ENCODE data around the gene SLC17A8. TPM values are rescaled to one million over a fixed set of nuclear protein-coding genes. Genes with fewer than 3 reads are reported as not detected.

Gene SLC17A8
- total and polyA plus RNA-seq, 4 donors: 0.08 to 3.9 (median 0.24) TPM

DNA sequence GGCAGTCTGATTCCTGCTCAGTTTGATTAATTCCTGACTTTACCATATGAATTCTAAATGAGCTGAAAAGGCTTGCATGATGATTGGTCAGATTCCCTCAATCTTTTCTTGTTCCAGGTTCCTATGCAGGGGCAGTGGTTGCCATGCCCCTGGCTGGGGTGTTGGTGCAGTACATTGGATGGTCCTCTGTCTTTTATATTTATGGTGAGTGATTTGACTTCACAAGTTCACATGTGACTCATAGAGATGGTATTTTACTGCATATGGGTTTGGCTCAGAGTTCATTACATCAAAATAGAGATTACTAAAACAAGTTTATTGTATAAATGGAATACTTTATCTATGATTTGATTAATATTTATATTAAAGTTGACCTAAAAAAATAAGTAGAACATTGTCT is 44.8 kb downstream of the SLC17A8 start:
- H3K9me3 ChIP-seq (ENCODE audit: control insufficient read depth in 4 of 4, low read length in 3 of 4): no peaks in the 10 kb centered on the region
- H3K27me3 ChIP-seq (ENCODE audit: control insufficient read depth in 4 of 4, insufficient read depth in 4 of 4, low read length in 3 of 4): no peaks in the 10 kb centered on the region
- H3K9ac ChIP-seq (ENCODE audit: low read depth in 1 of 2, low read length in 2 of 2): no peak overlapping the region
- DNase-seq (ENCODE audit: low spot score): no peak
- TF ChIP-seq, protein P1, sequence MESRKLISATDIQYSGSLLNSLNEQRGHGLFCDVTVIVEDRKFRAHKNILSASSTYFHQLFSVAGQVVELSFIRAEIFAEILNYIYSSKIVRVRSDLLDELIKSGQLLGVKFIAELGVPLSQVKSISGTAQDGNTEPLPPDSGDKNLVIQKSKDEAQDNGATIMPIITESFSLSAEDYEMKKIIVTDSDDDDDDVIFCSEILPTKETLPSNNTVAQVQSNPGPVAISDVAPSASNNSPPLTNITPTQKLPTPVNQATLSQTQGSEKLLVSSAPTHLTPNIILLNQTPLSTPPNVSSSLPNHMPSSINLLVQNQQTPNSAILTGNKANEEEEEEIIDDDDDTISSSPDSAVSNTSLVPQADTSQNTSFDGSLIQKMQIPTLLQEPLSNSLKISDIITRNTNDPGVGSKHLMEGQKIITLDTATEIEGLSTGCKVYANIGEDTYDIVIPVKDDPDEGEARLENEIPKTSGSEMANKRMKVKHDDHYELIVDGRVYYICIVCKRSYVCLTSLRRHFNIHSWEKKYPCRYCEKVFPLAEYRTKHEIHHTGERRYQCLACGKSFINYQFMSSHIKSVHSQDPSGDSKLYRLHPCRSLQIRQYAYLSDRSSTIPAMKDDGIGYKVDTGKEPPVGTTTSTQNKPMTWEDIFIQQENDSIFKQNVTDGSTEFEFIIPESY (IDR thresholded peaks at IDR 0.05): no peak
- TF ChIP-seq SP1 (IDR thresholded peaks at IDR 0.05): no peak
- H3K36me3 ChIP-seq (ENCODE audit: control insufficient read depth in 4 of 4, insufficient read depth in 3 of 4, low read depth in 1 of 4, low read length in 3 of 4): no peaks in the 10 kb centered on the region
- no peaks in the 10 kb centered on the region for H3K4me1 ChIP-seq (ENCODE audit: control insufficient read depth in 4 of 4, insufficient read depth in 4 of 4, low read length in 3 of 4)
- no peak overlapping the region for H3K27ac ChIP-seq (ENCODE audit: low read depth in 1 of 2, low read length in 2 of 2)
- H3K4me3 ChIP-seq (ENCODE audit: low read depth in 1 of 3, low read length in 3 of 3): no peak overlapping the region

DNA sequence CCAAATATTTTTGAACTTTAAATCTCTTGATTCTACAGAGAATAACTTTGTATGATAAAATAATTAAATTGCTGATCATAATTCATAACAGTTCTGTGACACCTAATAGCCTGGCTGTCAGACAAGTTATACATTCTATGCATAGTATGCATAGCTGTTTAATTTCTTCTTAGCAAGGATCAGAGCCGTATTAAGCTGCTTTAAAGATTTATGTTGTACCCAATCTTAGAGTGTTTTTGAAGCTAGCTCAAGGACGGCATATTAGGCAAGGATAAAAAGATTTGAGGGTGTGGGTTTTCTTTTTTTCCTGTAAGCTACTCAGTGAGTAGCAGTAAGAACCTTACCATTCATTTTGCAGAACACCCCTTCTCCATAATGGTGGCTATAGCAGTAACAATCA is 45.9 kb downstream of the SLC17A8 start:
- no peak for DNase-seq (ENCODE audit: low spot score)
- no peaks in the 10 kb centered on the region for H3K9me3 ChIP-seq (ENCODE audit: control insufficient read depth in 4 of 4, low read length in 3 of 4)
- no peak overlapping the region for H3K9ac ChIP-seq (ENCODE audit: low read depth in 1 of 2, low read length in 2 of 2)
- H3K4me3 ChIP-seq (ENCODE audit: low read depth in 1 of 3, low read length in 3 of 3): no peak overlapping the region
- H3K27me3 ChIP-seq (ENCODE audit: control insufficient read depth in 4 of 4, insufficient read depth in 4 of 4, low read length in 3 of 4): no peaks in the 10 kb centered on the region
- no peaks in the 10 kb centered on the region for H3K4me1 ChIP-seq (ENCODE audit: control insufficient read depth in 4 of 4, insufficient read depth in 4 of 4, low read length in 3 of 4)
- WGBS: 92% methylated on average over 2 of the region's 2 CpGs
- no peak overlapping the region for H3K27ac ChIP-seq (ENCODE audit: low read depth in 1 of 2, low read length in 2 of 2)
- no peaks in the 10 kb centered on the region for H3K36me3 ChIP-seq (ENCODE audit: control insufficient read depth in 4 of 4, insufficient read depth in 3 of 4, low read depth in 1 of 4, low read length in 3 of 4)
- TF ChIP-seq NR2F2 (IDR thresholded peaks at IDR 0.05) (no peak), RAD21 (IDR thresholded peaks at IDR 0.05) (no peak), REST (IDR thresholded peaks at IDR 0.05) (no peak), EGR1 (IDR thresholded peaks at IDR 0.05; ENCODE audit: low read depth in 2 of 2) (no peak), YY1 (IDR thresholded peaks at IDR 0.05) (no peak), RXRA (IDR thresholded peaks at IDR 0.05) (no peak), FOXA1 (IDR thresholded peaks at IDR 0.05) (no peak), SP1 (IDR thresholded peaks at IDR 0.05) (no peak), JUND (IDR thresholded peaks at IDR 0.05) (no peak), TAF1 (conservative IDR thresholded peaks at IDR 0.05) (no peak), MAX (IDR thresholded peaks at IDR 0.05) (no peak), FOXA2 (IDR thresholded peaks at IDR 0.05) (no peak), GABPA (IDR thresholded peaks at IDR 0.05 in 1 of 2, conservative IDR thresholded peaks at IDR 0.05 in 1 of 2) (no peak), HNF4G (IDR thresholded peaks at IDR 0.05) (no peak)
- TF ChIP-seq, protein P1 (IDR thresholded peaks at IDR 0.05): no peak
- TF ChIP-seq, protein P2, sequence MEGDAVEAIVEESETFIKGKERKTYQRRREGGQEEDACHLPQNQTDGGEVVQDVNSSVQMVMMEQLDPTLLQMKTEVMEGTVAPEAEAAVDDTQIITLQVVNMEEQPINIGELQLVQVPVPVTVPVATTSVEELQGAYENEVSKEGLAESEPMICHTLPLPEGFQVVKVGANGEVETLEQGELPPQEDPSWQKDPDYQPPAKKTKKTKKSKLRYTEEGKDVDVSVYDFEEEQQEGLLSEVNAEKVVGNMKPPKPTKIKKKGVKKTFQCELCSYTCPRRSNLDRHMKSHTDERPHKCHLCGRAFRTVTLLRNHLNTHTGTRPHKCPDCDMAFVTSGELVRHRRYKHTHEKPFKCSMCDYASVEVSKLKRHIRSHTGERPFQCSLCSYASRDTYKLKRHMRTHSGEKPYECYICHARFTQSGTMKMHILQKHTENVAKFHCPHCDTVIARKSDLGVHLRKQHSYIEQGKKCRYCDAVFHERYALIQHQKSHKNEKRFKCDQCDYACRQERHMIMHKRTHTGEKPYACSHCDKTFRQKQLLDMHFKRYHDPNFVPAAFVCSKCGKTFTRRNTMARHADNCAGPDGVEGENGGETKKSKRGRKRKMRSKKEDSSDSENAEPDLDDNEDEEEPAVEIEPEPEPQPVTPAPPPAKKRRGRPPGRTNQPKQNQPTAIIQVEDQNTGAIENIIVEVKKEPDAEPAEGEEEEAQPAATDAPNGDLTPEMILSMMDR (IDR thresholded peaks at IDR 0.05; ENCODE audit: low read depth, low read length, missing input control): no peak
- TF ChIP-seq, protein P3, sequence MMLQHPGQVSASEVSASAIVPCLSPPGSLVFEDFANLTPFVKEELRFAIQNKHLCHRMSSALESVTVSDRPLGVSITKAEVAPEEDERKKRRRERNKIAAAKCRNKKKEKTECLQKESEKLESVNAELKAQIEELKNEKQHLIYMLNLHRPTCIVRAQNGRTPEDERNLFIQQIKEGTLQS (IDR thresholded peaks at IDR 0.05): no peak

Data from liver (tissue), 9 donors.